ENCODE results near the gene CDH23.
A peak's percentile ranks its signal among the peaks of the same experiment; 100 is the strongest.
"Not testable (repeated sequence)": the region's sequence is repeated elsewhere in the genome, so short reads cannot be mapped to it uniquely, and the experiment has no call there.

Gene CDH23

GRCh38 chr10:71838264-71839211 lies 441.8 kb downstream of the CDH23 start:
- DNase-seq (ENCODE audit: low spot score): no peak

DNA sequence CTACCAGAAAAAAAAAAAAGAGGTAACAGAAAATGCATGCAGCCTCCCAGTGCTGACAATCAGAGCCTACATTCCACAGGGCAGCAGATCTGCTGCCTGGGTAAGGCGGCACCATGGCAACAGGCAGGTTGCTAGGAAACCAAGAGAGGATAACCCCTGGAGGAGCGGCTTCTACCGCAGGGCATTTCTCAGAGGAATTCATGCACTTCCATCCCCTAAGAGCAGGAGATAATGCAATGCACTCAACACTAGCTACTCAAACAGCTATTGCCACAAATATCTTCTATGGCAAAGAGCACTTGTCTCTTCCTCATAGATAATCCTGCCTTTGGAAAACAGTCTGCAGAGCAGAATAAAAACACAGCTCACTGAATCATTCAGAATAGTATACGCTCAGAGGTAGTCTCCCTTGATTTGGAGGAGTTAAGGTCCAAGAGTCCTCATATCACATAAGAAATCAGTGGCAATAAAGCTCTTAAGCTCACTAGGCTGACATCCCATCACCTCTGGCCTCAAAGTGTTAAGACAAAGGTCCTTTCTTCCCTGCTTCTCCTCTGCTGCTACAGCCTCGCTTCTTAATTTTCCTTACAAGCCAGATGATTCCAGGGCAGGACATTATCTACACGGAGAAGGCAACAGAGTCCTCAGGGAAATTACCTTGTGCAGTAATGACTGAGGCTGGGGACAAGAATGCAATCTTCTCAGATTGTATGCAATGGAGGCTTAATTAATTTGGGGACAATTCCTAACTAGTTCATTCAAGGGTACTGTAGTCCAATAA lies 443.6 kb downstream of the CDH23 start:
- no peak for DNase-seq (ENCODE audit: low spot score)

DNA sequence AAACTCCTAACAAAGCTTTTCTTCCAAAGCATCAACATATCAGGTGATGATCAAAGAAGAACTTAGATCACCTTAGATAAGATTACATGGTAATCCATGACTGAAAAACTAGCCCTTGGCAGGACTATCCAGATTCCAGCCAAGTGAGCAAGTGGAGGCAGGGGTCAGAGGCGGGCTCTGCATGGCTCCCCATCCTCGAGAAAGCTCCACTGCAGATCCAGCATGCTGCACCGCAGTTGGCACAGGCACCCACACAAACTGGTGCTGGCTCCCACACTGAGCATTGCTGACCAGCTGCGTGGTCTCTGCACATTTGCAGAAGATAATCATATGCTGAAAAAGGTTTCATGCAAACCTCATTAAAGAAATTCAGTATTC lies 444.2 kb downstream of the CDH23 start:
- DNase-seq (ENCODE audit: low spot score): no peak

DNA sequence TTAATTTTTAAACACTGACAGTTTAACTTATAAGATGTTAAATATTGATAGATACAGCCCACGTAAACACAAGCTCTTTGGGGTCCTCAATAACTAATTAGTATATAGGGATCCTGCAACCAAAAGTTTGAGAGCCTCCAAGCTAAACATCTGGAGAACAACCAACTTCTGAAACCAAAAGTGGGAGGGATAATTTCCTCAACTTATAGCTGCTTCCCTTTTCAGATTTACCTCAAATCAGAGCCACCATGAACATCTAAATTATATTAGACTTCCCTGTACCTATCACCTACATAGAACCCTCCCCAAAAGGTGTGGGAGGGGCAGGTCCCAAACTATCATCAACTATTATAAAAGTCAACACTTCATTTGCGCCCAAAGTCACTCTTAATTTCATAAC lies 445.7 kb downstream of the CDH23 start:
- no peak for DNase-seq (ENCODE audit: low spot score)

- DNase-seq (ENCODE audit: low spot score): no peak
Measured at GRCh38 chr10:71842856-71843686, 446.4 kb downstream of the CDH23 start.

DNA sequence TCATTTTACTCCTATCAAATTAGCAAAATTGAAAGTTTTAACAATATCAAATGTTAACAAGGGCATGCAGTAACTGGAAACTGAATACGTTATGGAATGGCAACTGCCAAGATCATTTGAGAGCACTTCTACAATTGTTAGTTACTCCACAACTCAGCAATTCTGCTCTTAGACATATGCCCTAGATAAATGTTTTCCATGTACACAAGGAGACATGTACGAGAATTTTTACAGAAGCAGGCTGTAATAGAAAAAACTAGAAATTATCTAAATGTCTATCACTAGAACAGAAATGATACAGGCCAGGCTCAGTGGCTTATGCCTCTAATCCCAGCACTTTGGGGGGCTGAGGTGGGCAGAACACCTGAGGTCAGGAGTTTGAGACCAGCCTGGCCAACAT lies 447.4 kb downstream of the CDH23 start:
- DNase-seq (ENCODE audit: low spot score): no peak

GRCh38 chr10:71844695-71845094 lies 448.0 kb downstream of the CDH23 start:
- DNase-seq (ENCODE audit: low spot score): no peak

DNA sequence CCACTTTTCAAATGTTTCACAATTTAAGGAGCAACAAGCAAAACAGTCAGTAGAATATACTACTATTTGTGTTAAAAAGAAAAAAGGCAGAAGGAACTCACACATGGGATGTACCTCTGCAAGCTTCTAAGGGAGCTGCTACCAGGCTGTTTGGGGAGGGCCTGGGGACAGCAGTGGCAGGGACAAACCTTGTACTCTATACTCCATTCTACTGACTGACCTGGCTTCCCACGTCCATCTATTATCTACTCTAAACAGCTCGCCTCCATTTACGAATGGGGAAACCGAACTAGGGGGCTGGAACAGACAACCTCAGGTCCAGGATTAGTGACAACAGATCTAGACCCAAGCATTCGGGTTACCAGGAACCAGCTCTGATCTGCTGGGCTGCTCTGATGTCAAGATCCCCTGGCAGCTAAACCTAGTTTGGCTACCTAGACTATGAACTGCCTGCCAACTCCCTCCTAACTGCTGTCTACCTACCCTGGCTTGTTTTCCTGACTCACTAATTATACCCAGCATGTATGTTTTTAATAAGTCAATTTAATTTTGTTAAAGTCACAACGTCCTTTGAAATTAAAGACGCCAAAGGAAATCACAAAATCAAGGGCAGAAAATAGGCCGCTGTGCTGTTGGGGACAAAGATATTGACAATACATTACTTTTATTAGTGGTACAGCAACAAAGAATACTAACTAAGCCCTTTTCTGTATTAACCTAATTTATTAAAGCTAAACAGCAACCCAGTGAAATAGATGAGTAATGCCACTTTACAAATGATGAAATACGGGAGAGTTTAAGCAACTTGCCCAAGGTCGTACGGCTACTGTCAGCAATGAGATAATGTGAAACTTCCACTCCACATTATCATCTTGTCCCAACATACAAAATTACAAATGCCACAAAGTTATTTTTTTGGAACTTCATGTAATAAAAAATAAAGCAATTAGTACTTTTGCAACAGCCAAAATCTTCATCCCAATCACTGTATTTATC lies 449.0 kb downstream of the CDH23 start:
- no peak for DNase-seq (ENCODE audit: low spot score)

GRCh38 chr10:71846816-71847215 lies 450.1 kb downstream of the CDH23 start:
- DNase-seq (ENCODE audit: low spot score): no peak

DNA sequence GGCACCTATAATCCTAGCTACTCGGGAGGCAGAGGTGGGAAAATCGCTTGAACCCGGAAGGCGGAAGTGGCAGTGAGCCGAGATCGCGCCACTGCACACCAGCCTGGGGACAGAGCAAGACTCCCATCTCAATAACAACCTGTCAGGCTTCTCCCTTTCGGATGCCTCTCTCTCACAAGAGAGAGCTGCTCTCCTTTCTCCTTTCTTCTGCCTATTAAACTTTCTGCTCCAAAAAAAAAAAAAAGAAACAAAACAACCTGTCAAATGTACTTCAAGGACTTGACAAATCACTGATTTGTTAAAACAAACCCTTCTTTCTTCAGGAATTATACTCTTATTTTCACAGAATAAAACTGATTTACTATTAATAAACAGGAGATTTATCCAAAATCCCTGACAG lies 450.7 kb downstream of the CDH23 start:
- DNase-seq (ENCODE audit: low spot score): no peak

DNA sequence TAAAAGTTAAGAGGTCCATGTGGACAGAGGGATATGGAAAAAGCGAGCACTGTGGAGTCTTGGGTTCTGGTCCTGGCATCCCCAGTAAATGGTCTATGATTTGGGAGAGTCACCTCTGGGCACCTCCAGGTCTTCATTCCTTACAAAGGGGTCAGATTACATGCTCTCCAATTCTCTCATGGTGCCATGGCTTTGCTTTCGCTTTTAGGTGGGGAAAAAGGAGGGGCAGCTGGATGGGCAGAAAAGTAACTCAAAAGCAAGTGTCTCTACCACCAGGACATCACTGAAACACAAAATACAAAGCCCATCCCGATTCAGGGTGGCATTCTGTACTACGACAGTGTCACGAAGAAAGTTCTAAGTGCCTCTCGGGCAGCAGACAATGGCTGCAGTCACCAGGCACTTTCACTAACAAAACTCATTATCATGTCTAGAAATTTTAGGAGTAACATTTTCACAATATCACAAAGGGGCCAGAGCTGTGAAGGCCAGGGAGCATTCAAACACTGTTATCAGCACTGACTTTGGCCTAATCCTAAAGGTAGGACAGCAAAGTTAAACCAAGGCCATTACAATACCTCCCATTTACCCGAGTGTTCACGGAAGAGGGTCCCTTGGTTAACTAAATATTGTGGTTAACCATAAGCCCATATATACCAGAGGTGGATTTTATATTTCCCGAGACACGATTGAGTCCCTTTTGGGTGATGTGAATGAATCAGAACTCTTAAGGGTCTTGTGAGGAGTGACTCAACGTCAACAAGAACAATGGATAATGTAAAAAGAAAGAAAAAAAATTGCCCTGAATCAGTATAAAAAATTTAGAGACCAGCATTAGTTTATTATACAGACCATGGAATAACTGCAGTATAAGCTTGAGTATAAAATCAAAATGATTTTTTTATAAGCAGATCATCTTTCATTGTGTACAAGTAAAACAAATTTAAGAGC lies 451.9 kb downstream of the CDH23 start:
- no peak for DNase-seq (ENCODE audit: low spot score)

DNA sequence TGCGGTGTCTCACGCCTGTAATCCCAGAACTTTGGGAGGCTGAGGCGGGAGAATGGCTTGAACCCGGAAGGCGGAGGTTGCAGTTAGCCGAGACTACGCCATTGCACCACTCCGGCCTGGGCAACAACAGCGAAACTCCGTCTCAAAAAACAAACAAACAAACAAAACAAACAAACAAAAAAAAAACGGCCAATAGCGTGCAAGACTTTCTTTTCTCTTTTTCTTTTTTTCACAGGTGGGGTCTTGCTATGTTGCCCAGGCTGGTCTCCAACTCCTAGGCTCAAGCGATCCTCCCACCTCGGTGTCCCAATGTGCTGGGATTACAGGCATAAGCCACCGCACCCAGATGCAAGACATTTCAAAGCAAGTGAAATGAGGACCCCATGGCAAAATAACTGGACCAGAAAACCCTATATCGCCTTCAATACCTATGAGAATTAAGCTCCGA lies 452.8 kb downstream of the CDH23 start:
- DNase-seq (ENCODE audit: low spot score): no peak

GRCh38 chr10:71850021-71850742 lies 453.5 kb downstream of the CDH23 start:
- DNase-seq (ENCODE audit: low spot score): no peak

DNA sequence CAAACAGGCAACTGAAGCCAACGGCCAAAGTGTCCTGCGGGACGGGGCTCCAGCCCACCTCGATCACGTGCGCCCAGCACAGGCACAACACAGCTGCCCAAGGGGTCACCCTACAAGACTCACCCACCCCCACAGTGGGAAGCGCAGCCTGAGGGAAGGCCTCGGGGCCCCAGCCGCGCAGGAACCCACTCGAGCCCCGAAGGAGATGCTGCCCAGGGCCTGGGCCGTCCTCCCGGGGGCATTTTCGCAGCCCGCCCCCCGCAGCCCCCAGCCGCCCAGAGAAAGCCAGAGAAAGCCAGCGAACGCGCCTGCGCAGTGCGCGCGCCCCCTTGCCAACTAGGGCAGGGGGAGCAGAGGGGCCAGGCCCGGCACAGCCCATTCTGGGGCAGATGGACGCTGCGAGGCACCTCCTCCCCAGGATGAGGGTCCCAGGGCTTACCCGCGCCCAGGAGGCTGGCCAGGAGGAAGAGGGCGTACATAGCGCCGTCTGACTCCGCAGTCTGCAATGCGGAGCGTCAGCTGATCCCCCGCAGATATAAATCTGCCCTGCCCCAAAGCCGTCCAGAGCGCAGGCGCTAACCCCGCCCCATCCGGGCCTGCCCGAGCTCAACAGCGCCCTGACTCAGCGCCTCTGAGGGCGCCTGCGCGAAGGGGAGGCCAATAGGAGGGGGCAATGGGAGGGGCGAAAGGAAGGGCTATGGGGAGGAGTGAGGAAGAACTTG lies 454.2 kb downstream of the CDH23 start, which contains the start of gene PSAP:
PSAP (minus strand) TSS at position 509 of the 722 bp plus-strand sequence; CDS start at position 479, 30 bp downstream.
- peak; percentile 98 for DNase-seq (ENCODE audit: low spot score)

- not testable (repeated sequence) for DNase-seq (ENCODE audit: low spot score)
Measured at GRCh38 chr10:71851465-71852095, 454.9 kb downstream of the CDH23 start.

GRCh38 chr10:71852355-71852937 lies 455.7 kb downstream of the CDH23 start:
- no peak for DNase-seq (ENCODE audit: low spot score)

DNA sequence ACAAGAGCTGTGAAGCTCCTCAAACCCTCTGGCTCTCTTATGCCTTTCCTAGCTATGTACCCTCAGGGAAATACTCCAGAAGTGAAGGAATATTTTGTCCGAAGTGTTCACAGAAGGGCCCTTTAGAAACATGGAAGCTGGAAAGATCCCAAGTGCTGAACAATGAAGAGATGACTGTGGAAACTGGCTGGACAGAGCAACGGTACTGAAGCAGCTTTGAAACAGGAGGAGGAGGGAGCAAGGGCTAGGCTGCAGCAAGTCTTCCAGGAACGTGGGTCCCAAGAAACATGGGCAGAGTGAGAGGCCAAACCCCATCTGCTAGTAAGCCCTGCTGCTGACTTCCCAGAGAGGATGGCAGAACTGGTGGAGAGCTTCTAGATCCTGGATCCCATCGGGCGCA lies 457.3 kb downstream of the CDH23 start:
- no peak for DNase-seq (ENCODE audit: low spot score)

All from CD4-positive, alpha-beta T cell treated with Interleukin-2 at 100 ng/mL for 4 hours (primary cell).